Mesendoderm (in vitro differentiated cells): Measurements from ENCODE around the gene ACACB.
"Not testable (repeated sequence)": the region's sequence is repeated elsewhere in the genome, so short reads cannot be mapped to it uniquely, and the experiment has no call there.

ENCODE experiments used
- DNase-seq: peaks from one replicate; pipeline ENCODE4 v3.0.0; 2013
- H2AK5ac ChIP-seq: 2 replicates; pipeline ENCODE4 v1.6.1; 2013; ENCODE audit warnings: low read length, inconsistent platforms
- H2BK120ac ChIP-seq: 2 replicates; pipeline ENCODE4 v1.6.1; 2013; ENCODE audit warnings: low read depth, mild to moderate bottlenecking, low read length, moderate library complexity, mixed read lengths
- H2BK15ac ChIP-seq: replicated peaks from 2 replicates; pipeline ENCODE4 v1.6.1; 2013; ENCODE audit warnings: low read depth, mild to moderate bottlenecking, moderate library complexity
- H2BK5ac ChIP-seq: 2 replicates; pipeline ENCODE4 v1.6.1; 2013; ENCODE audit warnings: low read length, inconsistent platforms
- H3K18ac ChIP-seq: 2 replicates; pipeline ENCODE4 v1.6.1; 2013; ENCODE audit warnings: mild to moderate bottlenecking, low read length, mixed read lengths
- H3K23ac ChIP-seq: one replicate; pipeline ENCODE4 v1.6.1; 2013; ENCODE audit warnings: low read length
- H3K27ac ChIP-seq: 2 replicates; pipeline ENCODE4 v1.5.1; 2013; ENCODE audit warnings: low read depth, mild to moderate bottlenecking, inconsistent platforms, low read length, moderate library complexity
- H3K27me3 ChIP-seq: 2 replicates; pipeline ENCODE4 v1.6.1; 2013; ENCODE audit warnings: low read length, control low read depth, mild to moderate bottlenecking, inconsistent platforms; ENCODE audit not compliant: insufficient read depth, poor library complexity
- H3K36me3 ChIP-seq: 2 replicates; pipeline ENCODE4 v1.6.1; 2013; ENCODE audit warnings: low read length, inconsistent platforms; ENCODE audit not compliant: control insufficient read depth, insufficient read depth
- H3K4ac ChIP-seq: one replicate; pipeline ENCODE4 v1.6.1; 2013; ENCODE audit warnings: low read depth, mild to moderate bottlenecking, low read length, moderate library complexity
- H3K4me1 ChIP-seq: 2 replicates; pipeline ENCODE4 v1.6.1; 2013; ENCODE audit warnings: low read depth, low read length, inconsistent platforms; ENCODE audit not compliant: control insufficient read depth
- H3K4me2 ChIP-seq: 2 replicates; pipeline ENCODE4 v1.6.1; 2013; ENCODE audit warnings: low read length
- H3K4me3 ChIP-seq: 2 replicates; pipeline ENCODE4 v1.5.1; 2013; ENCODE audit warnings: mild to moderate bottlenecking, low read length
- H3K56ac ChIP-seq: one replicate; pipeline ENCODE4 v1.6.1; 2013; ENCODE audit warnings: low read length
- H3K79me1 ChIP-seq: 2 replicates; pipeline ENCODE4 v1.6.1; 2013; ENCODE audit warnings: low read length, inconsistent platforms
- H3K79me2 ChIP-seq: 2 replicates; pipeline ENCODE4 v1.6.1; 2013; ENCODE audit warnings: mild to moderate bottlenecking, low read length; ENCODE audit not compliant: control insufficient read depth, insufficient read depth
- H3K9ac ChIP-seq: 2 replicates; pipeline ENCODE4 v1.6.1; 2013; ENCODE audit warnings: low read length, inconsistent platforms
- H4K5ac ChIP-seq: one replicate; pipeline ENCODE4 v1.6.1; 2013; ENCODE audit warnings: low read length
- H4K8ac ChIP-seq: one replicate; pipeline ENCODE4 v1.6.1; 2013; ENCODE audit warnings: low read depth, mild to moderate bottlenecking, control low read depth, low read length, moderate library complexity
- WGBS: extraction: QIAGEN DNeasy Blood & Tissue Kit; methylation state at CpG from one replicate; pipeline ENCODE4 v1.1.7; 2013; ENCODE audit warnings: low lambda C conversion rate, missing lambda C conversion rate; ENCODE audit not compliant: insufficient coverage; ENCODE audit errors: extremely low coverage; 5-methylcytosine and 5-hydroxymethylcytosine counted together

ACACB gene

DNA sequence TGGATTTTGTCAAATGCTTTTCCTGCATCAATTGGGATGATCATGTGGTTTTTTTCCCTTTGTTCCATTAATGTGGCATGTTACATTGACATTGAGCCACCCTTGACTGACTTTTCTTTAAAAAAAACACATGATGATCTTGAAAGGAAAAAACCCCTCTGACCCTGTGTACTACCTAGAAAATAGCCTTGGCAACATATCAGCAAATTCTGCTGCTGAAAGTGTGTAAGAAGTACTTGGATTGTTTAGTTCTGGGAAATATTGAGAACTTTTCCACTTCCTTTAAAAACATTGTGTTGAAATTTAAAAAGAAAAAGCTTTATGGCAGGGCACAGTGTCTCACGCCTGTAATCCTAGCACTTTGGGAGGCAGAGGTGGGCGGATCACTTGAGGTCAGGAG, 20.7 kb downstream of the ACACB start:
- WGBS: no CpG with 5 or more reads among the region's 2 CpGs

DNA sequence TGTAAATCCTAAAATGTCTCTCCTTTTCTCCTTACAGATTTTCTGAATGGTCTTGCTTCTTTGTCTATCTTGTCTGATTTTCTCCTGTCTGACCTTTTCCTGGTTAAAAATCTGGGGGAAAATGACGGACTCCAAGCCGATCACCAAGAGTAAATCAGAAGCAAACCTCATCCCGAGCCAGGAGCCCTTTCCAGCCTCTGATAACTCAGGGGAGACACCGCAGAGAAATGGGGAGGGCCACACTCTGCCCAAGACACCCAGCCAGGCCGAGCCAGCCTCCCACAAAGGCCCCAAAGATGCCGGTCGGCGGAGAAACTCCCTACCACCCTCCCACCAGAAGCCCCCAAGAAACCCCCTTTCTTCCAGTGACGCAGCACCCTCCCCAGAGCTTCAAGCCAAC, 23.0 kb downstream of the ACACB start:
- no peak overlapping the region for H2BK5ac ChIP-seq
- H2AK5ac ChIP-seq: no peak overlapping the region
- no peak overlapping the region for H3K4ac ChIP-seq
- no peak overlapping the region for H3K4me3 ChIP-seq
- no peak for DNase-seq
- H3K56ac ChIP-seq: no peak overlapping the region
- H2BK120ac ChIP-seq: no peak overlapping the region
- H3K79me2 ChIP-seq: no peaks in the 10 kb centered on the region
- H3K23ac ChIP-seq: no peak overlapping the region
- WGBS: no CpG with 5 or more reads among the region's 9 CpGs
- H3K79me1 ChIP-seq: no peaks in the 10 kb centered on the region
- H3K36me3 ChIP-seq: no peaks in the 10 kb centered on the region
- no peak overlapping the region for H2BK15ac ChIP-seq
- no peak overlapping the region for H3K9ac ChIP-seq
- no peak overlapping the region for H3K27ac ChIP-seq
- no peak overlapping the region for H4K8ac ChIP-seq
- no peaks in the 10 kb centered on the region for H3K4me1 ChIP-seq
- H3K27me3 ChIP-seq: no peaks in the 10 kb centered on the region
- H3K18ac ChIP-seq: no peak overlapping the region
- H4K5ac ChIP-seq: no peak overlapping the region
- H3K4me2 ChIP-seq: no peak overlapping the region

More for the DNA sequence above, 20.7 kb downstream of the ACACB start:
- H3K4me3 ChIP-seq: no peak overlapping the region
- no peak for DNase-seq
- H2BK120ac ChIP-seq: no peak overlapping the region
- H2BK5ac ChIP-seq: no peak overlapping the region
- H3K27me3 ChIP-seq: no peaks in the 10 kb centered on the region
- no peak overlapping the region for H3K23ac ChIP-seq
- no peak overlapping the region for H3K4me2 ChIP-seq
- H3K18ac ChIP-seq: no peak overlapping the region
- no peak overlapping the region for H3K56ac ChIP-seq
- H3K79me1 ChIP-seq: no peaks in the 10 kb centered on the region
- H3K9ac ChIP-seq: no peak overlapping the region
- H3K4me1 ChIP-seq: no peaks in the 10 kb centered on the region
- no peaks in the 10 kb centered on the region for H3K36me3 ChIP-seq
- H4K8ac ChIP-seq: no peak overlapping the region
- H3K4ac ChIP-seq: no peak overlapping the region
- no peak overlapping the region for H3K27ac ChIP-seq
- H2BK15ac ChIP-seq: no peak overlapping the region
- no peak overlapping the region for H4K5ac ChIP-seq
- no peaks in the 10 kb centered on the region for H3K79me2 ChIP-seq
- no peak overlapping the region for H2AK5ac ChIP-seq

DNA sequence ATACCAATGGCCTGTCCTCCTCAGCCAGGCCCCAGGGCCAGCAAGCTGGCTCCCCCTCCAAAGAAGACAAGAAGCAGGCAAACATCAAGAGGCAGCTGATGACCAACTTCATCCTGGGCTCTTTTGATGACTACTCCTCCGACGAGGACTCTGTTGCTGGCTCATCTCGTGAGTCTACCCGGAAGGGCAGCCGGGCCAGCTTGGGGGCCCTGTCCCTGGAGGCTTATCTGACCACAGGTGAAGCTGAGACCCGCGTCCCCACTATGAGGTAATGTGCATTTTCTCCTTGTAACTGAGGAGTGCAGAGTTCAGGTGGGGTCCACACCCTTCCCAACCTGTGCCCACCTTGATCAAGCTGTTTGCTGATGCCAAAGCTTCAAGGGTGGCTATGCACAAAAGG, 23.4 kb downstream of the ACACB start:
- no peak overlapping the region for H3K18ac ChIP-seq
- no peaks in the 10 kb centered on the region for H3K4me1 ChIP-seq
- no peaks in the 10 kb centered on the region for H3K27me3 ChIP-seq
- no peaks in the 10 kb centered on the region for H3K79me2 ChIP-seq
- H3K23ac ChIP-seq: no peak overlapping the region
- no CpG with 5 or more reads among the region's 7 CpGs for WGBS
- H2BK15ac ChIP-seq: no peak overlapping the region
- no peak overlapping the region for H3K4ac ChIP-seq
- no peak overlapping the region for H2BK5ac ChIP-seq
- H4K5ac ChIP-seq: no peak overlapping the region
- no peaks in the 10 kb centered on the region for H3K79me1 ChIP-seq
- H2AK5ac ChIP-seq: no peak overlapping the region
- no peak overlapping the region for H3K56ac ChIP-seq
- H3K4me2 ChIP-seq: no peak overlapping the region
- H3K27ac ChIP-seq: no peak overlapping the region
- no peak overlapping the region for H4K8ac ChIP-seq
- no peaks in the 10 kb centered on the region for H3K36me3 ChIP-seq
- H3K4me3 ChIP-seq: no peak overlapping the region
- H3K9ac ChIP-seq: no peak overlapping the region
- H2BK120ac ChIP-seq: no peak overlapping the region
- no peak for DNase-seq

DNA sequence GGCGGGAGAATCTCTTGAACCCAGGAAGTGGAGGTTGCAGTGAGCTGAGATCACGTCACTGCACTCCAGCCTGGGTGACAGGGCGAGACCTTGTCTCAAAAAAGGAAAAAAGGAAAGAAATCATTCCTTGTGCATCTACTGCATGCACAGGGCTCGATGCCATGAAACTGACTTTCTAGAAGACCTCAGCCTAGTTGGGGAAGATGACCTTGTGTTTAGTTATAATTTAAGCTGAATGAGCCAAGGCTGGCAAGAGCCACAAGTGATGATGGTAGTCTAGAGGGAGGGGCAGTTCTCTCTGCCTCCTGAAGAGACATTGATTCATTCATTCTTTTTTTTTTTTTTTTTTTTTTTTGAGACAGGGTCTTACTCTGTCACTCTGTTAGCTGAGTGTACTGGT, 24.2 kb downstream of the ACACB start:
- H3K27ac ChIP-seq: no peak overlapping the region
- H2BK15ac ChIP-seq: no peak overlapping the region
- H3K36me3 ChIP-seq: no peaks in the 10 kb centered on the region
- no peak overlapping the region for H3K56ac ChIP-seq
- H4K5ac ChIP-seq: no peak overlapping the region
- H4K8ac ChIP-seq: no peak overlapping the region
- no peak overlapping the region for H3K4me3 ChIP-seq
- no peak overlapping the region for H3K18ac ChIP-seq
- H2BK120ac ChIP-seq: no peak overlapping the region
- H2AK5ac ChIP-seq: no peak overlapping the region
- no peaks in the 10 kb centered on the region for H3K4me1 ChIP-seq
- H3K4ac ChIP-seq: no peak overlapping the region
- H2BK5ac ChIP-seq: no peak overlapping the region
- no CpG with 5 or more reads among the region's 4 CpGs for WGBS
- H3K4me2 ChIP-seq: no peak overlapping the region
- no peaks in the 10 kb centered on the region for H3K79me2 ChIP-seq
- H3K9ac ChIP-seq: no peak overlapping the region
- no peak overlapping the region for H3K23ac ChIP-seq
- no peaks in the 10 kb centered on the region for H3K79me1 ChIP-seq
- no peak for DNase-seq
- no peaks in the 10 kb centered on the region for H3K27me3 ChIP-seq

DNA sequence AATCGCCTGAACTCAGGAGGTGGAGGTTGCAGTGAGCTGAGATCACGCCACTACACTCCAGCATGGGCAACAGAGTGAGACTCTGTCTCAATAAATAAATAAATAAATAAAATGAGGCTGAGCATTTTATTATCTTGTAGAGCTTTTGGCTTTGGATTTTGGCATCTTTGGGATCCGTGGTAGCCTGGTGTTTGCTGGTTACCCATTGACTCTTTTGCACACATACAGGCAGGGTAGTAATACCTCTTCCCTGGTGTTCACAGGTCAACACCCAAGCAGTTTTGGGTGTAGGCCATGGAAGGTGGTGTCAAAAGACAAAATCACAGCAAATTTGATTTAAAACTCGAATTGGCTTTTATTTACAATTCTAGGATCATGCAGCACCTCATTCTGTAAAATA, 27.8 kb downstream of the ACACB start:
- no peaks in the 10 kb centered on the region for H3K4me1 ChIP-seq
- H3K36me3 ChIP-seq: no peaks in the 10 kb centered on the region
- H2AK5ac ChIP-seq: no peak overlapping the region

DNA sequence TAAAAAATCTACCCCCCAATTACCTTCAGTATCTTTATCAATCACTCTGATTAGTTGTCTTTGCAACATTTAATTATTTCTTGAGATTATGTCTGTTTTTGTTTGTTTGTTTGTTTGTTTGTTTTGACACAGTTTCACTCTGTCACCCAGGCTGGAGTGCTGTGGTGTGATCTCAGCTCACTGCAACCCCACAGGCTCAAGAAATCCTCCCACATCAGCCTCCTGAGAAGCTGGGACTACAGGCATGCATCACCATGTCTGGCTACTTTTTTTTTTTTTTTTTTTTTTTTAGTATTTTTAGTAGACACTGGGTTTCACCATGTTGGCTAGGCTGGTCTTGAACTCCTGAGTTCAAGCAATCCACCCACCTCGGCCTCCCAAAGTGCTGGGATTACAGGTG, 30.7 kb downstream of the ACACB start:
- H2BK5ac ChIP-seq, H2AK5ac ChIP-seq, H2BK15ac ChIP-seq, H3K4me1 ChIP-seq, H3K18ac ChIP-seq, H3K79me2 ChIP-seq, H3K79me1 ChIP-seq, H3K23ac ChIP-seq, H3K56ac ChIP-seq, H3K36me3 ChIP-seq, H3K4me3 ChIP-seq, DNase-seq, H4K8ac ChIP-seq, H3K9ac ChIP-seq, H4K5ac ChIP-seq, H3K27me3 ChIP-seq, H3K4ac ChIP-seq, H3K4me2 ChIP-seq, H3K27ac ChIP-seq, H2BK120ac ChIP-seq: not testable (repeated sequence)
- WGBS: no CpG with 5 or more reads among the region's 1 CpG

More for the DNA sequence above, 27.8 kb downstream of the ACACB start:
- Histone ChIP-seq H2BK5ac (no peak overlapping the region), H3K4me3 (no peak overlapping the region), H3K4me2 (no peak overlapping the region), H3K9ac (no peak overlapping the region), H2BK120ac (no peak overlapping the region), H3K79me2 (no peaks in the 10 kb centered on the region), H3K23ac (no peak overlapping the region), H2BK15ac (no peak overlapping the region), H3K18ac (no peak overlapping the region), H3K56ac (no peak overlapping the region), H3K27ac (no peak overlapping the region), H4K8ac (no peak overlapping the region), H3K27me3 (no peaks in the 10 kb centered on the region), H3K4ac (no peak overlapping the region), H4K5ac (no peak overlapping the region), H3K79me1 (no peaks in the 10 kb centered on the region)
- no CpG with 5 or more reads among the region's 4 CpGs for WGBS
- no peak for DNase-seq
